ENCODE data around the gene ATAD5. TPM values are rescaled to one million over a fixed set of nuclear protein-coding genes. Genes with fewer than 3 reads are reported as not detected.

Gene ATAD5
- total and polyA plus RNA-seq, 2 of the 13 experiments (the other 11 are each of a cell fraction or from before 2014, with no cell fraction given), result 1.8 to 10.7 TPM

DNA sequence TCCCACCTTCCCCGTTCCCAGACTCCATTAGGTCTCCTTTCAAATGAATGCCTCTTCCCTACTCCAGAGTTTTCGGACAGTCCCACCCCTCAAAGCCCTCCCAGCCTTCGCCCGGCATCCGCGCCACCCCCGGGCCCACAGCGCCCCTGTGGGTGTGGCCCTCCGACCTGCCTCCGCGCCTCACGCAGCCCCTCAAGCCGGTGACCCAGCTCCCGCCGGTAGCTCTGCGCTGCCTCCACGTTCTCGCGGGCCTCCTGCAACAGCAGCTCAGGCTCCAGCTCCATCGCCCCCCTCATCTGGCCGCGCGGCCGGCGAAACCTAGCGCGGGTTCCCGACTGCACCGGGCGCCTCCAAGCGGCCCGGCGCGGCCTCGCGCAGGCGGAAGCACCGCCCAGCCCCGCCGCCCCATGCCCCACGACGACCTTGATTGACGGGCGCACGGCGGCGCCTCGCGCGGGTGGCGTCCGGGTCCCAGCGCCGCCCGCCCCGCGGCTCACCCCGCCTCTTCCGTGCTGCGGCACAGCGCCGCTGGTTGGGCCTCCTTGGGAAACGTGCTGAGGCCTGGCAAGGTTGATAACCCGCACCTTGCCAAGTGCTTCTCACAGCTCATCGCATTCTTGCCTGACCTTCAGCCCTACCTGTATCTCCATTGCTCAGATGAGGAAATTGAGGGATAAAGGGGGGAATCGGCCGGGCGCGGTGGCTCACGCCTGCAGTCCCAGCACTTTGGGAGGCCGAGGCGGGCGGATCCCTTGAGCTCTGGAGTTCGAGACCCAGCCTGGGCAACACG is 7.2 kb upstream of the ATAD5 start, which contains the start of gene CRLF3 (continued):
- TF ChIP-seq, protein P1, sequence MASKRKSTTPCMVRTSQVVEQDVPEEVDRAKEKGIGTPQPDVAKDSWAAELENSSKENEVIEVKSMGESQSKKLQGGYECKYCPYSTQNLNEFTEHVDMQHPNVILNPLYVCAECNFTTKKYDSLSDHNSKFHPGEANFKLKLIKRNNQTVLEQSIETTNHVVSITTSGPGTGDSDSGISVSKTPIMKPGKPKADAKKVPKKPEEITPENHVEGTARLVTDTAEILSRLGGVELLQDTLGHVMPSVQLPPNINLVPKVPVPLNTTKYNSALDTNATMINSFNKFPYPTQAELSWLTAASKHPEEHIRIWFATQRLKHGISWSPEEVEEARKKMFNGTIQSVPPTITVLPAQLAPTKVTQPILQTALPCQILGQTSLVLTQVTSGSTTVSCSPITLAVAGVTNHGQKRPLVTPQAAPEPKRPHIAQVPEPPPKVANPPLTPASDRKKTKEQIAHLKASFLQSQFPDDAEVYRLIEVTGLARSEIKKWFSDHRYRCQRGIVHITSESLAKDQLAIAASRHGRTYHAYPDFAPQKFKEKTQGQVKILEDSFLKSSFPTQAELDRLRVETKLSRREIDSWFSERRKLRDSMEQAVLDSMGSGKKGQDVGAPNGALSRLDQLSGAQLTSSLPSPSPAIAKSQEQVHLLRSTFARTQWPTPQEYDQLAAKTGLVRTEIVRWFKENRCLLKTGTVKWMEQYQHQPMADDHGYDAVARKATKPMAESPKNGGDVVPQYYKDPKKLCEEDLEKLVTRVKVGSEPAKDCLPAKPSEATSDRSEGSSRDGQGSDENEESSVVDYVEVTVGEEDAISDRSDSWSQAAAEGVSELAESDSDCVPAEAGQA (IDR thresholded peaks at IDR 0.05; ENCODE audit: low read depth), result no peak; the same call in 1 of the 2 replicates
- TF ChIP-seq, protein P1 (CRISPR knock-in tag; IDR thresholded peaks at IDR 0.05; ENCODE audit: borderline replicate concordance), result no peak
- TF ChIP-seq, protein P2, sequence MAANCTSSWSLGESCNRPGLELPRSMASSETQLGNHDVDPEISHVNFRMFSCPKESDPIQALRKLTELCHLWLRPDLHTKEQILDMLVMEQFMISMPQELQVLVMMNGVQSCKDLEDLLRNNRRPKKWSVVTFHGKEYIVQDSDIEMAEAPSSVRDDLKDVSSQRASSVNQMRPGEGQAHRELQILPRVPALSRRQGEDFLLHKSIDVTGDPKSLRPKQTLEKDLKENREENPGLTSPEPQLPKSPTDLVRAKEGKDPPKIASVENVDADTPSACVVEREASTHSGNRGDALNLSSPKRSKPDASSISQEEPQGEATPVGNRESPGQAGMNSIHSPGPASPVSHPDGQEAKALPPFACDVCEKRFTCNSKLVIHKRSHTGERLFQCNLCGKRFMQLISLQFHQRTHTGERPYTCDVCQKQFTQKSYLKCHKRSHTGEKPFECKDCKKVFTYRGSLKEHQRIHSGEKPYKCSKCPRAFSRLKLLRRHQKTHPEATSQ (CRISPR knock-in tag; IDR thresholded peaks at IDR 0.05; ENCODE audit: borderline replicate concordance), result no peak
- TF ChIP-seq, protein P3, sequence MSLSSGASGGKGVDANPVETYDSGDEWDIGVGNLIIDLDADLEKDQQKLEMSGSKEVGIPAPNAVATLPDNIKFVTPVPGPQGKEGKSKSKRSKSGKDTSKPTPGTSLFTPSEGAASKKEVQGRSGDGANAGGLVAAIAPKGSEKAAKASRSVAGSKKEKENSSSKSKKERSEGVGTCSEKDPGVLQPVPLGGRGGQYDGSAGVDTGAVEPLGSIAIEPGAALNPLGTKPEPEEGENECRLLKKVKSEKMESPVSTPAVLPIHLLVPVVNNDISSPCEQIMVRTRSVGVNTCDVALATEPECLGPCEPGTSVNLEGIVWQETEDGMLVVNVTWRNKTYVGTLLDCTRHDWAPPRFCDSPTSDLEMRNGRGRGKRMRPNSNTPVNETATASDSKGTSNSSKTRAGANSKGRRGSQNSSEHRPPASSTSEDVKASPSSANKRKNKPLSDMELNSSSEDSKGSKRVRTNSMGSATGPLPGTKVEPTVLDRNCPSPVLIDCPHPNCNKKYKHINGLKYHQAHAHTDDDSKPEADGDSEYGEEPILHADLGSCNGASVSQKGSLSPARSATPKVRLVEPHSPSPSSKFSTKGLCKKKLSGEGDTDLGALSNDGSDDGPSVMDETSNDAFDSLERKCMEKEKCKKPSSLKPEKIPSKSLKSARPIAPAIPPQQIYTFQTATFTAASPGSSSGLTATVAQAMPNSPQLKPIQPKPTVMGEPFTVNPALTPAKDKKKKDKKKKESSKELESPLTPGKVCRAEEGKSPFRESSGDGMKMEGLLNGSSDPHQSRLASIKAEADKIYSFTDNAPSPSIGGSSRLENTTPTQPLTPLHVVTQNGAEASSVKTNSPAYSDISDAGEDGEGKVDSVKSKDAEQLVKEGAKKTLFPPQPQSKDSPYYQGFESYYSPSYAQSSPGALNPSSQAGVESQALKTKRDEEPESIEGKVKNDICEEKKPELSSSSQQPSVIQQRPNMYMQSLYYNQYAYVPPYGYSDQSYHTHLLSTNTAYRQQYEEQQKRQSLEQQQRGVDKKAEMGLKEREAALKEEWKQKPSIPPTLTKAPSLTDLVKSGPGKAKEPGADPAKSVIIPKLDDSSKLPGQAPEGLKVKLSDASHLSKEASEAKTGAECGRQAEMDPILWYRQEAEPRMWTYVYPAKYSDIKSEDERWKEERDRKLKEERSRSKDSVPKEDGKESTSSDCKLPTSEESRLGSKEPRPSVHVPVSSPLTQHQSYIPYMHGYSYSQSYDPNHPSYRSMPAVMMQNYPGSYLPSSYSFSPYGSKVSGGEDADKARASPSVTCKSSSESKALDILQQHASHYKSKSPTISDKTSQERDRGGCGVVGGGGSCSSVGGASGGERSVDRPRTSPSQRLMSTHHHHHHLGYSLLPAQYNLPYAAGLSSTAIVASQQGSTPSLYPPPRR (CRISPR knock-in tag; IDR thresholded peaks at IDR 0.05; ENCODE audit: borderline replicate concordance), result no peak
- TF ChIP-seq, protein P4, sequence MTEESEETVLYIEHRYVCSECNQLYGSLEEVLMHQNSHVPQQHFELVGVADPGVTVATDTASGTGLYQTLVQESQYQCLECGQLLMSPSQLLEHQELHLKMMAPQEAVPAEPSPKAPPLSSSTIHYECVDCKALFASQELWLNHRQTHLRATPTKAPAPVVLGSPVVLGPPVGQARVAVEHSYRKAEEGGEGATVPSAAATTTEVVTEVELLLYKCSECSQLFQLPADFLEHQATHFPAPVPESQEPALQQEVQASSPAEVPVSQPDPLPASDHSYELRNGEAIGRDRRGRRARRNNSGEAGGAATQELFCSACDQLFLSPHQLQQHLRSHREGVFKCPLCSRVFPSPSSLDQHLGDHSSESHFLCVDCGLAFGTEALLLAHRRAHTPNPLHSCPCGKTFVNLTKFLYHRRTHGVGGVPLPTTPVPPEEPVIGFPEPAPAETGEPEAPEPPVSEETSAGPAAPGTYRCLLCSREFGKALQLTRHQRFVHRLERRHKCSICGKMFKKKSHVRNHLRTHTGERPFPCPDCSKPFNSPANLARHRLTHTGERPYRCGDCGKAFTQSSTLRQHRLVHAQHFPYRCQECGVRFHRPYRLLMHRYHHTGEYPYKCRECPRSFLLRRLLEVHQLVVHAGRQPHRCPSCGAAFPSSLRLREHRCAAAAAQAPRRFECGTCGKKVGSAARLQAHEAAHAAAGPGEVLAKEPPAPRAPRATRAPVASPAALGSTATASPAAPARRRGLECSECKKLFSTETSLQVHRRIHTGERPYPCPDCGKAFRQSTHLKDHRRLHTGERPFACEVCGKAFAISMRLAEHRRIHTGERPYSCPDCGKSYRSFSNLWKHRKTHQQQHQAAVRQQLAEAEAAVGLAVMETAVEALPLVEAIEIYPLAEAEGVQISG (CRISPR knock-in tag; IDR thresholded peaks at IDR 0.05), result peak; percentile 86
- TF ChIP-seq, protein P5, sequence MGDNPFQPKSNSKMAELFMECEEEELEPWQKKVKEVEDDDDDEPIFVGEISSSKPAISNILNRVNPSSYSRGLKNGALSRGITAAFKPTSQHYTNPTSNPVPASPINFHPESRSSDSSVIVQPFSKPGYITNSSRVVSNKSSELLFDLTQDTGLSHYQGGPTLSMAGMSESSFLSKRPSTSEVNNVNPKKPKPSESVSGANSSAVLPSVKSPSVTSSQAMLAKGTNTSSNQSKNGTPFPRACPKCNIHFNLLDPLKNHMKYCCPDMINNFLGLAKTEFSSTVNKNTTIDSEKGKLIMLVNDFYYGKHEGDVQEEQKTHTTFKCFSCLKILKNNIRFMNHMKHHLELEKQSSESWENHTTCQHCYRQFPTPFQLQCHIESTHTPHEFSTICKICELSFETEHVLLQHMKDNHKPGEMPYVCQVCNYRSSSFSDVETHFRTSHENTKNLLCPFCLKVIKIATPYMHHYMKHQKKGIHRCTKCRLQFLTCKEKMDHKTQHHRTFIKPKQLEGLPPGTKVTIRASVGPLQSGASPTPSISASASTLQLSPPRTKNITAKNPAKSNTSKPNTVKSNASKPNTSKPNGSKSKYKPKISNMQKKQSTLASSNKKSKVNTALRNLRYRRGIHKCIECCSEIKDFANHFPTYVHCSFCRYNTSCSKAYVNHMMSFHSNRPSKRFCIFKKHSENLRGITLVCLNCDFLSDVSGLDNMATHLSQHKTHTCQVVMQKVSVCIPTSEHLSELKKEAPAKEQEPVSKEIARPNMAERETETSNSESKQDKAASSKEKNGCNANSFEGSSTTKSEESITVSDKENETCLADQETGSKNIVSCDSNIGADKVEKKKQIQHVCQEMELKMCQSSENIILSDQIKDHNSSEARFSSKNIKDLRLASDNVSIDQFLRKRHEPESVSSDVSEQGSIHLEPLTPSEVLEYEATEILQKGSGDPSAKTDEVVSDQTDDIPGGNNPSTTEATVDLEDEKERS (CRISPR knock-in tag; IDR thresholded peaks at IDR 0.05), result no peak

Data from HepG2 (cell line).